HUES48 (cell line): Measurements from ENCODE around the gene CCDC107.

Experiments used
- H3K27ac ChIP-seq: one replicate; pipeline ENCODE4 v1.7.0; 2013; ENCODE audit warnings: low read depth, low read length, inconsistent platforms
- H3K27me3 ChIP-seq: 2 replicates; pipeline ENCODE4 v1.6.1; 2013; ENCODE audit warnings: mild to moderate bottlenecking, low read length; ENCODE audit not compliant: control insufficient read depth, insufficient read depth
- H3K36me3 ChIP-seq: 2 replicates; pipeline ENCODE4 v1.6.1; 2013; ENCODE audit warnings: low read length; ENCODE audit not compliant: control insufficient read depth, insufficient read depth
- H3K4me1 ChIP-seq: 2 replicates; pipeline ENCODE4 v1.6.1; 2013; ENCODE audit warnings: mild to moderate bottlenecking, low read length; ENCODE audit not compliant: control insufficient read depth, insufficient read depth
- H3K4me3 ChIP-seq: 2 replicates; pipeline ENCODE4 v1.5.1; 2013; ENCODE audit warnings: mild to moderate bottlenecking, low read depth, low read length
- H3K9ac ChIP-seq: 2 replicates; pipeline ENCODE4 v1.6.1; 2013; ENCODE audit warnings: mild to moderate bottlenecking, low read depth, low read length, moderate library complexity
- H3K9me3 ChIP-seq: 2 replicates; pipeline ENCODE4 v1.6.1; 2013; ENCODE audit warnings: low read length; ENCODE audit not compliant: control insufficient read depth, insufficient read depth

The CCDC107 gene

DNA sequence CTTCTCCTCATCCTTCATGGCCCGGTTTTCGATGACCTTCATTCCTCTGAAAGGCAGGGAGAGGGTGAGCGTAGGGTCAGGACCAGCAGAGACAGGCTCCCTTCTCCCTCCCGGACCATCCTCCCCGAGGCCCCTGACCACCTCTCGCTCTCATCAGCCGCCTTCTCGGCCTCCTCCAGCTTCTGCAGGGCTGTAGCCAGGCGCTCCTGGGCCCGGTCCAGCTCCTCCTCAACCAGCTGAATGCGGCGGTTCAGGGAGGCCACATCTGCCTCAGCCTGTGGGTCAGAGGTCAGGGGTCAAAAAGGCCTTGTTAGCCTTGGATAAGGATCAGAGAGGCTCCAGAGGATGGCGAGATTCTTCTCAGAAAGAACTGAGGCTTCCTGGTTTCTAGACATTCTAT lies 27.4 kb downstream of the CCDC107 start:
- H3K9me3 ChIP-seq = no peaks in the 10 kb centered on the region
- peaks cover 69% of the 10 kb centered on the region for H3K36me3 ChIP-seq
- H3K27me3 ChIP-seq = no peaks in the 10 kb centered on the region
- H3K4me1 ChIP-seq = peaks cover 12% of the 10 kb centered on the region
- H3K27ac ChIP-seq = no peak overlapping the region
- no peak overlapping the region for H3K4me3 ChIP-seq
- H3K9ac ChIP-seq = no peak overlapping the region

DNA sequence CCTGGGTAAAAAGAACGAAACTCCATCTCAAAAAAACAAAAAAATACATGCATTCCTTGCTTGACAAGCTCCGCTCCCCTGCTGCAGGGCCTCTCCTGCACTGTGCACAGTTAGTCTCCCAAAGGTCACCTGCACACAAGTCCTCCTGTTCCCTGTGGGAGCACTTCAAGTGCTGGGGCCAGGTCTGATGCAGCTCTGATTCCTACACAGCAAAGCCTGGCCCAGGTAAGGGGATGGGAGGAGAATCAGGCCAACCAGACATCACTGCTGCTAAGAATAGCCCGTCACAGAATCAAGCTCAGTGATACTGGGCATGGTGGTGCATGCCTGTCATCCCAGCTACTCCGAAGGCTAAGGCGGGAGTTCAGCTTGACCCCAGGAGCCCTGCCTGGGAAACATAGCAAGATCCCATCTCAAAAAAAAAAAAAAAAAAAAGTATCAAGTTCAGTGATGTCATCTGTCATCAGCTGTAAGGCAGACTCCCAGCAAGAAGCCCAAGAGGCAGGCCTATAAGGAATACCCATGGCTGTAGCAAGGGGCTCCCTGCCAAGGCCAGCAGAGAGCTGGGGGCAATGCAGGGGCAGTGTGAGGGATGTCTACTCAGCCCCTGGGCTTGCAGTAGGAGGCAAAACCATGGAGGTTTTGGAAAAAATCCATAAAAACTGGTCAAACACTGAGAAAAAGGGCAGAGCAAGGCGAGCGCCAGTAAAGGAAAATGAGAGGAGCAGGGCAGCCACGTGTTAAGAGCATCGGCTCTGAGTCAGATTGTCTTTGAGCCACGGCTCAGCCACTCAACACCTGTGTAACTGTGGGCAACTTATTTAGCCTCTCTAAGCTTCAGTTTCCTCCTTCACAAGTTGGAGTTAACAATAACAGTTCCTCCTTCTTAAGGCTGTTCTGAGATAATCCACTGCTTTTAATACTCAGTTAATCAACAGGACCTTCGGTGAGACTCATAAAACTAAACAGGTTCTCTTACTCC lies 28.4 kb downstream of the CCDC107 start:
- peaks cover 69% of the 10 kb centered on the region for H3K36me3 ChIP-seq
- H3K4me1 ChIP-seq = peaks cover 10% of the 10 kb centered on the region
- H3K27ac ChIP-seq = no peak overlapping the region
- H3K4me3 ChIP-seq = no peak overlapping the region
- no peak overlapping the region for H3K9ac ChIP-seq
- no peaks in the 10 kb centered on the region for H3K27me3 ChIP-seq
- no peaks in the 10 kb centered on the region for H3K9me3 ChIP-seq

DNA sequence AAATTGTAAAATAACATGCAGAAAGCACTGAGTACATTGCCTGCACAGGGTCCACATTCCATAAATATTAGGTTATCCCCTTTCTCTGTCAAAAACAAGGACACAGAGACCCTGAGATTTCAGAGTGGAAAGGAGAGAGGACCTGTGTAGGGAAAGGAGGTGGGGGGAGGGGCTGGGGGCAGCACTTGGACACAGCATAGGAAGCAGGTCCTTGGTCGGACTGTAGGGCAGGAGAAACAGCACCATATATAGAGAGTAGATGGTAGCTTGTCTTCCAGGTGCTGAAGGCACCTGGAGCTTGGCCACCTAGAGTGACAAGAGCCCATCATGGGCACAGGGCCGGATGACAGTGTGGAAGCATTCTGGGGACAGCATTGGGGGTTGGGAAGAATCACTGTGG lies 29.2 kb downstream of the CCDC107 start:
- Histone ChIP-seq H3K9ac (no peak overlapping the region), H3K9me3 (no peaks in the 10 kb centered on the region), H3K4me1 (peaks cover 11% of the 10 kb centered on the region), H3K27ac (no peak overlapping the region), H3K4me3 (no peak overlapping the region), H3K27me3 (no peaks in the 10 kb centered on the region), H3K36me3 (peaks cover 63% of the 10 kb centered on the region)

DNA sequence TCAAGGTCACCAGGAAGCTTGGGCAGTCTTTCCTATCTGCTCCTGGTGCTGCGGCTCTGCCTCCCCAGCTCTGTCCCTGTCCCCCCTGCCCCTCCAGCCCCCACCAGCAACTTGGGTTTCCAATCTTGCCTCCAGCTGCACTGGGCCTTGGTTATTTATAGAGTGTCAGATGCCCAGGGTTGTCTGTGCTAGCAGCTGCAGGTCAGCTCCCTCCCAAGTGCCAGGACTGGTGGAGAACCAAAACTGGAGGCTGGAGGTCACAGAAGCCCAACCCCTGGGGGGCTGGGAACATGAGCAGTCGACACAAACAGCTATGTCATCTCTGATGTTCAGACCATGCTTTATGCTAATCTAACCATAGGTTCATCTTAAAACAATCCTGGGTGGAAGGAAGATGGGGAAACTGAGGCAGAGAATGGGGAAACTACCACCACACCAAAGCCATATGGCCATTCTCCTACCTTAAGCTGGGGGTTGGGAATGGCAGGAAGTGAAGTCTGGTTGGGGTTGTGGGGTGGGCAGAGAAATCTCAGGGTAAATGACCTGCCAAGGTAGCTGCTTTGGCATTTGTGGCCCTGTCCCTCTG lies 30.0 kb downstream of the CCDC107 start:
- Histone ChIP-seq H3K4me1 (peaks cover 11% of the 10 kb centered on the region), H3K27me3 (no peaks in the 10 kb centered on the region), H3K27ac (no peak overlapping the region), H3K36me3 (peaks cover 55% of the 10 kb centered on the region), H3K9ac (no peak overlapping the region), H3K9me3 (no peaks in the 10 kb centered on the region), H3K4me3 (peak overlapping the region; percentile 80)

DNA sequence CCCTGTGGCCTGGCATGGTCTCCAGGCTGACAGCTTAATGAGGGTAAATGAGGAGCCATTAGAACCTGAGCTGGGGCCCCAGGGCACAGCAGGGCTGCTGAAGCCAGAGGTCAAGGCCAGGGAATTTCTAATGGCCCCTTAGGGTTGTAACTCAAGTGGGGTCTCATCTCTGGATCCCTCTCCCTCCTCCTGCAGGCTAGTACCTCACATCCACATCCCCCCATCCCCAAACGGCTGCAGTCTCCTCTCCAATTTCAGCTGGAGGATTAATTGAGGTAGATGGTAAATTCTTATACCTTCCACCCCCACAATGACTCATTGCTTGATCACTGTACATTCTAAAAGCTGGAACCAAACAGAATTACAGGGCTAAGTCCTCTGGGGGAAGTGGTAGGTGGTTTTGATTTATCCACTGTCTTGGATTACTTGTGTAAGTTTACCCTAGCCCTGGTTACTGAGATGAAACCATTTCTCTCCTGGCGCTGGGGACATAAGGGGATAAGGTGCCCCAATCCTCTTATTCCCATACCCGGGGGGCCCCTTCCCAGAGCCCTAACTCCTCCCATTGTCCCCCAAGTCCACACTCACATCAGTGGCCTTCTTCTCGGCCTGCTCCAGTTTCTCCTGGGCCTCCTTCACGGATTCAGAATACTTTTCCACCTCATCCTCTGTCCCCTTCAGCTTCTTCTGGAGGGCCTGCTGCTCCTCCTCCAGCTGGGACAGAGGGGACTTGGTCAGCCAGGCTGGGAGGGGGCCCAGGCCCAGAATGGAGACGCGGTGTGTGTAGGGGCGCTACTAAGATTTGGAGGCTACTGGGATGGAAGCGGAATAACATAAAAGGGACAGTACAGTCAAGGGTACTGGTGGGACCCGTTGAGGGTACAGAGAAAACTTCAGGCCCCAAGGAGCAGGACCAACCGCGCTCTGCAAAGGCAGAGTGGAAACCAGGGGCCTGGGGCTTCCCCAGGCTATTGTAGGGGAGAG lies 30.8 kb downstream of the CCDC107 start:
- peak overlapping the region; percentile 78 for H3K27ac ChIP-seq
- H3K4me3 ChIP-seq = peak overlapping the region; percentile 80

DNA sequence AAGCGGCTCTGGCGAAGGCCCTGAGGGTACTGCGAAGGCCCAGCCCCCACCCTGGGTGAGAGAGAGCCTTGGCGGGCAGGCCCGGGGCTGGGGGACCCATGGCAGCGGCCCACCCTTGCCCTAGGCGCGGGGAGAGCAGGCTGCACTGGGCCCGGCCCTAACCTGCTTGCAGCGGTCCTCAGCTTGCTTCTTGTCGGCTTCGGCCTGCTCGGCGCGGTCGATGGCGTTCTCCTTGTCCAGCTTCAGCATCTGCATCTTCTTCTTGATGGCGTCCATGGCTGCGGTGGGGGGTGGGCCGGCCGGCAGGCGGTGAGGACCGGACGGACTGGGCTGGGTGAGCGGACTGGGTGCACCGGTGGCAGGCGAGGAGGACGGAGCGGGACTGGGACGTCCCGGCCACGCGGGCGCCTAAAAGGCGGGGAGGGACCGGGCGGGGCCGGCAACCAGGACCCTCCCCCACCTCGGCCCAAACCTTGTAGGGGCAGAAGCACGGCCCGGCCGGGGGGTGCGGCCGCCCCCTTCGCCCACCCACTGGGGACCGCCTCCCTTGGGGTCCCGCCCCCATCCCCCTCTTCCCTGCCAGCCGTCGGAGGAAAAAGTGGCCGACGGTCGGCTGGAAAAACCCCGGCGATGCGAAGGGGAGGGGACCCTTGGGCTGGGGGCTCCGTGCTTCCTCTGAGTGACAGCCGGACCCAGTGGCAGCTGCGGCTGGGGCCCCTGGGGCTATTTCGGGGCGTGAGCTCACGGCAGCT lies 31.6 kb downstream of the CCDC107 start, which contains the start of gene TPM2:
Gene TPM2 (minus strand): TSS at position 384 of the 752 bp plus-strand sequence. CDS start 108 bp downstream, at position 276.
- no peaks in the 10 kb centered on the region for H3K9me3 ChIP-seq
- peaks cover 39% of the 10 kb centered on the region for H3K36me3 ChIP-seq
- no peaks in the 10 kb centered on the region for H3K27me3 ChIP-seq
- peak within 1 kb of the TSS; percentile 80 for H3K4me3 ChIP-seq
- peak within 1 kb of the TSS; percentile 76 for H3K9ac ChIP-seq
- H3K4me1 ChIP-seq = peaks cover 11% of the 10 kb centered on the region
- peak within 1 kb of the TSS; percentile 78 for H3K27ac ChIP-seq

More for the DNA sequence above, 30.8 kb downstream of the CCDC107 start:
- peak overlapping the region; percentile 76 for H3K9ac ChIP-seq
- H3K9me3 ChIP-seq = no peaks in the 10 kb centered on the region
- peaks cover 47% of the 10 kb centered on the region for H3K36me3 ChIP-seq
- peaks cover 11% of the 10 kb centered on the region for H3K4me1 ChIP-seq
- H3K27me3 ChIP-seq = no peaks in the 10 kb centered on the region

DNA sequence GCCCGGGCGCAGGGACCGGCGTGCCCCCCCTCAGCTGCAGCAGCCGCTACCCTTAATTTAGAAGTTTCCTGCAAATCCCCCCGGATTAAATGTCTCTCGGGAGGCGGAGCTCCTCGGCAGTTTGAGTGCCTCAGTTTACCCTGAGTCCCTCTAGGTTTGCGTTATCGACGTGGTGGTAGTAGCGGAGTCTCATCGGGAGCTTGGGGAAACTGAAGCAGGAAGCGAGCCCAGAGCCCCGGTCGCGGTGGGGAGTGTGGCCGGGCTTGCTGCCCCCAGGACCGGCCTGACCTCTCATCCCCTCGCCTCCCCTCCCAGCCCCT lies 32.2 kb downstream of the CCDC107 start:
- Histone ChIP-seq H3K27ac (peak overlapping the region; percentile 78), H3K36me3 (peaks cover 33% of the 10 kb centered on the region), H3K9me3 (no peaks in the 10 kb centered on the region), H3K27me3 (no peaks in the 10 kb centered on the region), H3K4me1 (peaks cover 11% of the 10 kb centered on the region), H3K9ac (peak overlapping the region; percentile 35; the same call in 1 of the 2 replicates), H3K4me3 (peak overlapping the region; percentile 80)

DNA sequence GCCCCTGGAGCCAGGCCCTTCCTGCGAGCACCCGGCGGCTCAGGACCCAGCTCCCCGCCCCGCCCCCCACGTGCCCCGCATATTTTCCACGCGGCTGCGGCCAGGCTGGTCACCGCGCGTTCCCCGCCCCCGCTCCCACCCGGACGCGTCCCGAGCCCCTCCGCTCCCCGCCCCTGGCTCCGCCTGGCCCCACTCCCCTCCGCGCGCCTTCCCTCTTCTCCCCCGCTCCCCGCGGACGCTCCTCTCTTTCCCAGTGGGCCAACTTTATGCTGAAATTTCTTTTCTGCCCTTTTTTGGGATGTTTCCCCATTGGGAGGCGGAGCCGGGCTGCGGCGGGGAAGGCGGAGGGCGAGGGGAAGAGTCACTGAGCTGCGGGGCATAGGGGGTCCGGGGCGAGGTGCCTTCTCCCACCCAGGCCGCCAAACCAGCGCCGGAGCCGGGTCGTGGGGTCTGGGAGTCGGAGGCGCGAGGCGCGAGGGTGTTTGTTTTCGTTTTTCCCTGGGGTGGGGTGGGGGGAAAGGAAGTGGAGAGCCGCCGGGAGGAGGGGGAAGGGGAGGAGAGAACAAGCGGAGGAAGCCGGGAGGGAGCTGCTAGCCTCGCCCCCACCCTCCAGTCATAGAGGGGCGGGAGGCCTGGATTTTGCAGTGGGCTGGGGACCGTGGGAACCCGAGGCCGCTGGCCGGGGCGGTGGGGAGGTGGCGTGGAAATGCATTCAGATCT lies 32.7 kb downstream of the CCDC107 start:
- Histone ChIP-seq H3K9me3 (no peaks in the 10 kb centered on the region), H3K36me3 (peaks cover 28% of the 10 kb centered on the region), H3K4me3 (peak overlapping the region; percentile 80), H3K27ac (peak overlapping the region; percentile 78), H3K9ac (no peak overlapping the region), H3K4me1 (peaks cover 11% of the 10 kb centered on the region), H3K27me3 (no peaks in the 10 kb centered on the region)

DNA sequence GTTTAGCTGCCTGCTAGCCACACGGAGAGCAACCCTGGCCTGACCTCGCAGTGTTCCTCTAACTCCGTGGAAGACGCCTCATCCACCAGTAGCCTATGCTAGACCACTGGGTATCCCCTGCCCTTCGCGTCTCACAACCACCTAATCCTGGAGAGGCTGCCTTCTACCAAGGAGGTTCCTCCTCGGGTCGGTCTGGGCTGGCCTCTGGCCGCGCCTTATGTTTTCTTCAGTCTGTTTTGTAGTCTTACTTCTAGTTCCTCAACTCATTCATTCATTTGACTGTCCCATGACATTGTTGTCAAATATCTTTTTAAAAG lies 33.2 kb downstream of the CCDC107 start:
- no peak overlapping the region for H3K9ac ChIP-seq
- H3K27ac ChIP-seq = peak overlapping the region; percentile 78
- no peaks in the 10 kb centered on the region for H3K27me3 ChIP-seq
- peaks cover 28% of the 10 kb centered on the region for H3K36me3 ChIP-seq
- peaks cover 11% of the 10 kb centered on the region for H3K4me1 ChIP-seq
- no peaks in the 10 kb centered on the region for H3K9me3 ChIP-seq
- H3K4me3 ChIP-seq = peak overlapping the region; percentile 80
